ENCODE results near the gene FBXL17.

GRCh38 chr5:107887166-107887943 is 494.5 kb downstream of the FBXL17 start:
- TF ChIP-seq CTCF (IDR thresholded peaks at IDR 0.05) (no peak), EZH2 (IDR thresholded peaks at IDR 0.05; ENCODE audit: borderline replicate concordance, insufficient read depth, low read depth, low read length, poor library complexity, severe bottlenecking) (no peak)
